ENCODE measurements around the gene NEK2. TPM values are rescaled to one million over a fixed set of nuclear protein-coding genes. Genes with fewer than 3 reads are reported as not detected.
A peak's percentile ranks its signal among the peaks of the same experiment; 100 is the strongest.
"Not testable (repeated sequence)": the region's sequence is repeated elsewhere in the genome, so short reads cannot be mapped to it uniquely, and the experiment has no call there.

Gene NEK2
- 4.9 TPM for polyA plus RNA-seq (ENCODE audit: insufficient read length)

- peak; percentile 88 for DNase-seq
Measured at GRCh38 chr1:211675230-211676105, at the start of gene NEK2. NEK2 (minus strand) TSS chr1:211675621; CDS start chr1:211675479, 142 bp downstream.

DNA sequence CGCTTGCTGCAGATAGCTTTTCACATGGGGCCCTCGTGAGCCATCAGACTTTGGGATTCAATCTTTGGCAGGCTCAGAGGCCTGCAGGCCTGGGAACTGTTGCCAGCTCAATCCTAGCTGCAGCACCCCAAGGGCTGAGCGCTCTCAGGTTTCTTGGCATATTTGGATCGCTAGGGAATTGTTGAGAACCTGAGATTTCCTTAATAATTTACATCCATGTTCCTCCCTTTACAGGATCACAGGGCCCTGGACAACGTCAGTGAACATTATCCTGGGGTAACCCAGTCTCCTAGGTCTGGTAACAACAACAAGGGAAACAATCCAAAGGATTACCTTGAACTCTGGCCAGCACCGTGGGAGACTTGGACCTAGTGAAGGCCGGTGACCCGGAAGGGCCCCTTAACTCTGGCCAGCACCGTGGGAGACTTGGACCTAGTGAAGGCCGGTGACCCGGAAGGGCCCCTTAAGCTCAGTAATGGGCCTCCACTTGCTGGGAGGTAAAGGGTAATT, 49.3 kb upstream of the NEK2 start:
- peak; percentile 29 for DNase-seq

DNA sequence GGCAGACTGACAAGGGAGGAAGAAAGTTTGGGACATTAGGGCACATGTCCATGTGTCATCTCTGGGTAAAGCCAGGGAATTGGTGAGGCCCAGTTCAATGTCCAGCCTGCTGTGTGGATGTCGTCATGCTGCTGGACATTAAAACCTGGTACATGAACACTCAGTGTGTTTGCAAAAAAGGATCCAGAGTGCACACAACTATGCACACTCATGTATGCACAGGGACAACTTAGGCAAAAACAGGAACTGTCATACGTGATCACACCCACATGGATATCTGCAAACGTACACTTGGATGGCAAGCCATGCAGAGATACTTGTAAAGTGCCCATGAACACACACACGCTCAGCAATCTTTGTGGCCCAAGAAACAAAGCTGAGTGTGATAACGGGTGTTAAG, 47.9 kb upstream of the NEK2 start:
- DNase-seq: no peak

DNA sequence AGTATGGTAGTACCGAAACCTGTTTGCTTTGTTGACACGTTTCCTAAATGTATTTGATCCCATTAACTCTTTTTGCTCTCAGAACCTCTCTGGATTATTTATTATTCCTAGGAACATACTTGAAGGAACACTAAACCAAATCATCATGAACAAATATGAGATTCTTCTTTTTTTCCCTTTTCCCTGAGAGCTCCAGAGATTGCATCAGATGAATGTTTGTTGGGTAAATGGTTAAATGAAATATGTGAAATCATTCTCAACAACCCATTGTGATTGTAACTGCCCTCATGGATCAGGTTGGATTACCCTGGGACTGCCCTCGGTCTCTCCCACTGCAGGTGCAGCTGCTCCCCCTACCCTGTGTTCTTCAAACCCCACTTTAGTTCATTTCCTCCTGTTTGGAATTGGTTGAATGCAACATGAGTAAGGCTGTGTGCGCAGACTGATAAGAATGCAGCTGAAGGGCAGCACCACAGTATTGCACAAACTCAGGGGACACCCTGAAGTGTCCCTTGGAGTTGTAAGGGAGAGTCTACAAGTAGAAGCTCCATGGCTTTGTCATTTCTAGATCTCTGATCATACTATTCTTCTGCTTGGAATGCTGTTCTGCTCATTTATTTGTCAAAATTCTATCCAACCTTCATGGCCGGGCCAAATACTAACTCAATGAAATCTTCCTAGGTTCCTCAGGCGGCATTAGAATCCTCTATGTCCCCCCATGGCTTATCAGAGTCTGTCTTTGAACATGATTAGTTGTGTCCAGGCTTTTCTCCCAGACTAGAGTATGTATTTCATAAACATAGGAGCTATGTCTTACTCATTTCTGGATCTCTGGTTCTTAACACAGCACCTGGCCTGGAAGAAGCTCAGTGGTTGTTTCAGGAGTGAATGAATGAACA, 47.1 kb upstream of the NEK2 start:
- DNase-seq: no peak

DNA sequence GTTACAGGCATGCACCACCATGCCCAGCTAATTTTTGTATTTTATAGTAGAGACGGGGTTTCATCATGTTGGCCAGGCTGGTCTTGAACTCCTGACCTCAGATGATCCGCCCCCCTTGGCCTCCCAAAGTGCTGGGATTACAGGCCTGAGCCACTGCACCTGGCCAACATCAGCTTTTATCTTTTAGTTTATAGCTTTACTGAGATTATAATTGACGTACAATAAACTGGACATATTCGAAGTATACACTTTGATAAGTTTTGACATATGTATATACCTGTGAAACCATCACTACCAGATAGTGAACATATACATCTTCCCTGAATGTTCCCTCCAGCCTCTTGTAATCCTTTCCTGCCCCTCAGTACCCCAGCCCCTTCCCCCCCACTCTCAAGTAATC, 41.1 kb upstream of the NEK2 start:
- not testable (repeated sequence) for DNase-seq

- no peak for DNase-seq
Measured at GRCh38 chr1:211715971-211716370, 40.5 kb upstream of the NEK2 start.

GRCh38 chr1:211714154-211714553, 38.7 kb upstream of the NEK2 start:
- DNase-seq: no peak

GRCh38 chr1:211713231-211713630, 37.8 kb upstream of the NEK2 start:
- no peak for DNase-seq

- no peak for DNase-seq
Measured at GRCh38 chr1:211711315-211711705, 35.9 kb upstream of the NEK2 start.

- DNase-seq: no peak
Measured at GRCh38 chr1:211710566-211711314, 35.3 kb upstream of the NEK2 start.

GRCh38 chr1:211708926-211709325, 33.5 kb upstream of the NEK2 start:
- no peak for DNase-seq

DNA sequence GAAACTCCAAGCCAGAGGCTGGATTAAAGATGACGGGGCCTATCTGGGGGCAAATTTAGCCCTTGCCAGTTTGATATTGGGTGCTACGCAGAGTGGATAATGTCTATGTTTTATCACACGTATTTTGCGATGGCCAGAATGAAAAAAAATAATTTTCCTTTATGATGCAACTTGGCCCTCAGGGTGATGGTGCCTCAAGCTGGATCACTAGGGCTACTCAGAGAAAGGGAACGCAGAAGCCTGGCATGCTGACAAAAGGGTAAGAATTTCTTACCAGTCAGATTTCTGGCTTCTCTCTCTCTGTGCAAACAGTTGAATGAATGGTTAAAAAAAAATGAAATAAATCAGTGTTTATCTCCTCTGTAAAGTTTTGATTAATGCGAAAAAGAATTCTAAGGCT, 32.6 kb upstream of the NEK2 start:
- DNase-seq: no peak

GRCh38 chr1:211705467-211706091, 30.2 kb upstream of the NEK2 start:
- DNase-seq: no peak

DNA sequence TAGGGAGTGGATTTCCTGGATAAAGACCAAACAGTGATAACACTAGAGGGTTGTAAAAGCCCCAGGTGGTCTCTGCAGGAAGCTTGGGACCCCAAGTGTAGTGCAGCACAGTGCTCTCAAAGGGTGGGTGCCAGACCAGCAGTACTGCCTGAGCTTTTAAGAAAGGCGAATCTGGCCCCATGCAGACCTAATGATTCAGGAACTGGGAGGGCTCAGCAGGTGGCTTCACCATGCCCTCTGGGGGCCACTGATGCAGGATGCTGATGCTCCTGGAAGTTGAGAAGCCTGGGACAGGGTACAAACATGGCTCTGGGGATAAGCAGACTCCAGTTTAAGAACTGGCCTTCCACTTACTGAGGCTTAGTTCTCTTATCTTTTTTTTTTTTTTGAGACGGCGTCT, 29.1 kb upstream of the NEK2 start:
- DNase-seq: no peak

DNA sequence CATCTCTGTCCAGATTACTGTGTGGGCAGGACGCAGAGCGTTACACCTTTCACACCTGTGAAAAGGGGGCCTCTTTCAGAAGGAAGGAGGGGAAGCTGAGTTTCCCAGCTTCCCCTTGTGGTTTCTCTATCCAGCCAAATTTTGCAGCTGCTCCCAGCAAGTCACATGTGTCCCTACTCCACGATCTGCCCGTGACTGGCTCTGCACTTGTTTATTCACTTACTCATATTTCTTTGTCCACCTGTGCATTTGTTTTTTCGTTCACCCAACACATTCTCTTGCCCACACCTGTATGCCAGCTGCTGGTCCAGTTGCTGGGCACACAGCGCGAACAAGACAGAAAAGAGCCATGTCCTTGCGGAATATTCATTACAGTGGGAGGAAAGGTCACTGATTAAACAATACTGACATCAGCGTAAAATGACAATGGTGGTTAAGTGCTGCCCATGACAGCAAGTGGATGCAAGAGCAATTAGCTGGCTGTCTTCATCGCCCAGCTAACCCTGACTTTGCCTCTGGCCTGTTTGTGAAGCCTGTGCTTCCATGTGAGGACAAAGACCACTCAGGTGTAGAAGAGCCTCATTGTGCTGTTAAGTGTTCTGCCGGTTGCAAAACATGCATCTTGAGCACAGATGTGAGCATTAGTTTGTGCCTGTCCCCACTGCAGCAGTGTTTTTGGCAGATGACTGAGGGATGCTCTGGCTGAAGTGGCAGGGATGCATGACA, 28.6 kb upstream of the NEK2 start:
- no peak for DNase-seq

DNA sequence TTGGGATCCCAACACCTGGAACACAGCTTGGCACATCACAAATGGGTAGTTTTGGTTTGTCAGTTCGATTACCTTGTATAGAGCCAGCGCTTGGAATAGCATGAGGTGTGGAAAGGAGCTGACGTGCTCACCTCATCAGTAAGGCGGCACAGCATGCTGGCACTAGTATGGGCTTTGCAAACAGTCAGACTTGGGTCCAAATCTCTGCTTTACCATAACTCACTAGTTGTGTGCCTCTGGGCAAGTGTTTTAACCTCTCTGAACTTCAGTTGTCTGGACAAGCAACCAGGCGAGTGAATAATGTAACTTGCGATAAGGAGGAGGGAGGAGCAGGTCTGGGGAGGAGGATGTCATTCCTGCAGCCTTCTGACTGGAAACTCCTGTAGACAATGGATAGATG, 26.3 kb upstream of the NEK2 start:
- no peak for DNase-seq

DNA sequence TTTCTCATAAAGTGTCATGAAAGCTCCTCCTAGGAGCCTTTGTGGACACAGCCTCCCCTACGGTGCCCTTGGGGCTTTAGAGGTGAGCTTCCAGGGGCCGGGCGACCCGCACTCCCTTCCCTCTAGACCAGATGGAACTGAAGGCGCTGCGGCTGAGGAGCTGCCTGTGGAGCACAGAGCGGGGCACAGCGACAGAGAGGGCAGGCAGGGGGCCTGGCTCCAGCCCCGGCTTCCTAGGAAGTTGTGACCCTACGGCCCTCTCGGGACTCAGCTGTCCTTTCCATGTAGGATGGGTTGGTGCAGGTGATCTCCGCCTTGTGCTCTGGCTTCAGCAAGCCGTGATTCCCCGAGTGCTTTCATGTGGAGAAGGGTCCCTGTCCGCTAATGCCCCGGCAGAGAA, 23.6 kb upstream of the NEK2 start:
- DNase-seq: no peak

GRCh38 chr1:211698161-211699026, 23.0 kb upstream of the NEK2 start:
- peak; percentile 56 for DNase-seq

- DNase-seq: no peak
Measured at GRCh38 chr1:211697356-211697755, 21.9 kb upstream of the NEK2 start.

- DNase-seq: no peak
Measured at GRCh38 chr1:211695135-211695816, 19.9 kb upstream of the NEK2 start.
